Tibial artery (tissue), 4 donors: Measurements from ENCODE around the gene MAGI2.

ENCODE experiments used
- DNase-seq, 2 donors: peaks; one replicate each; pipeline ENCODE4 v3.0.0-alpha.2; 2019
- H3K27ac ChIP-seq, 2 donors: fragments of 200-600 bp; sonication (generic) in 1 of 2; 1 replicate in 1 of 2; 2 replicates in 1 of 2; pipeline ENCODE4 v1.5.1; 2018 to 2019; ENCODE audit warnings: mild to moderate bottlenecking in 1 of 2
- H3K27me3 ChIP-seq, 2 donors: fragments of 200-600 bp; sonication (generic) in 1 of 2; one replicate each; pipeline versions ENCODE4 v1.5.1 to v1.6.0; 2016 to 2019
- H3K36me3 ChIP-seq, 3 donors: fragments of 200-600 bp; sonication (generic) in 2 of 3; one replicate each; pipeline ENCODE4 v1.5.1; 2016 to 2019; ENCODE audit warnings: mild to moderate bottlenecking in 2 of 3
- H3K4me1 ChIP-seq, 4 donors: fragments of 200-600 bp; sonication (generic) in 2 of 4; 1 replicate in 3 of 4; 2 replicates in 1 of 4; pipeline ENCODE4 v1.5.1; 2016 to 2019
- H3K4me3 ChIP-seq, 2 donors: fragments of 200-600 bp; sonication (generic) in 1 of 2; 1 replicate in 1 of 2; 2 replicates in 1 of 2; pipeline ENCODE4 v1.5.1; 2018 to 2019; ENCODE audit warnings: mild to moderate bottlenecking in 2 of 2
- H3K9me3 ChIP-seq, 3 donors: fragments of 200-600 bp; sonication (generic) in 1 of 3; one replicate each; pipeline ENCODE4 v1.5.1; 2016 to 2019
- CTCF ChIP-seq, 2 experiments: fragments of 200-600 bp in 1 of 2; fragments of 450-650 bp in 1 of 2; IDR thresholded peaks; one replicate each; pipeline ENCODE4 v1.5.1; 2017 to 2019; ENCODE audit warnings: antibody characterized with exemption in 2 of 2, mild to moderate bottlenecking in 1 of 2, moderate library complexity in 1 of 2
- intact Hi-C: fragments of 100-400 bp; cut with DNase I; formaldehyde crosslinking; loops from one replicate; pipeline ENCODE4 v1.15.0; 2023; ENCODE audit warnings: low total_unique reads

MAGI2 gene

GRCh38 chr7:78473571-78474301, 979.7 kb downstream of the MAGI2 start:
- Histone ChIP-seq H3K27me3 (no peaks in the 10 kb centered on the region), H3K4me3 (no peak overlapping the region), H3K9me3 (no peaks in the 10 kb centered on the region), H3K36me3 (no peaks in the 10 kb centered on the region), H3K27ac (peak overlapping the region; percentile 23 to 76), H3K4me1 (peaks cover 0 to 71% (median 11%) of the 10 kb centered on the region in 4 donors)
- no peak for TF ChIP-seq CTCF (IDR thresholded peaks at IDR 0.05)
- intact Hi-C loops = no loop called here
- DNase-seq = no peak

GRCh38 chr7:78473021-78473420, 980.4 kb downstream of the MAGI2 start:
- Histone ChIP-seq H3K4me1 (peaks cover 0 to 64% (median 9%) of the 10 kb centered on the region in 4 donors), H3K36me3 (no peaks in the 10 kb centered on the region), H3K9me3 (no peaks in the 10 kb centered on the region), H3K27me3 (no peaks in the 10 kb centered on the region), H3K27ac (peak overlapping the region in 1 of 2 donors; percentile 76), H3K4me3 (no peak overlapping the region)
- no peak for TF ChIP-seq CTCF (IDR thresholded peaks at IDR 0.05)
- intact Hi-C loops = no loop called here
- DNase-seq = no peak

GRCh38 chr7:78472519-78472918, 980.9 kb downstream of the MAGI2 start:
- Histone ChIP-seq H3K36me3 (no peaks in the 10 kb centered on the region), H3K27ac (peak overlapping the region in 1 of 2 donors; percentile 76), H3K27me3 (no peaks in the 10 kb centered on the region), H3K4me3 (no peak overlapping the region), H3K4me1 (peaks cover 0 to 59% (median 9%) of the 10 kb centered on the region in 4 donors), H3K9me3 (no peaks in the 10 kb centered on the region)
- intact Hi-C loops = no loop called here
- no peak for DNase-seq
- no peak for TF ChIP-seq CTCF (IDR thresholded peaks at IDR 0.05)

- Histone ChIP-seq H3K4me3 (no peak overlapping the region), H3K27ac (no peak overlapping the region), H3K9me3 (no peaks in the 10 kb centered on the region), H3K4me1 (peaks cover 0 to 6% (median 0%) of the 10 kb centered on the region in 4 donors), H3K36me3 (no peaks in the 10 kb centered on the region), H3K27me3 (no peaks in the 10 kb centered on the region)
- DNase-seq = no peak
- intact Hi-C loops = no loop called here
- no peak for TF ChIP-seq CTCF (IDR thresholded peaks at IDR 0.05)
Measured at GRCh38 chr7:78465894-78466293, 987.6 kb downstream of the MAGI2 start.

GRCh38 chr7:78463039-78463438, 990.4 kb downstream of the MAGI2 start:
- TF ChIP-seq CTCF (IDR thresholded peaks at IDR 0.05) = no peak
- Histone ChIP-seq H3K9me3 (no peaks in the 10 kb centered on the region), H3K4me3 (no peak overlapping the region), H3K27ac (no peak overlapping the region), H3K27me3 (no peaks in the 10 kb centered on the region), H3K36me3 (no peaks in the 10 kb centered on the region), H3K4me1 (no peaks in the 10 kb centered on the region)
- intact Hi-C loops = no loop called here
- DNase-seq = no peak
